Adrenal gland (tissue), 5 donors: Measurements from ENCODE around the gene MYO5B.

Source experiments
- CTCF ChIP-seq, 6 experiments: fragments of 450-650 bp in 4 of 6; fragments of 200-600 bp in 2 of 6; sonication (generic) in 1 of 6; IDR thresholded peaks; 1 replicate in 5 of 6; 2 replicates in 1 of 6; pipeline versions ENCODE4 v1.5.1 to v1.8.0; 2016 to 2021; ENCODE audit warnings: antibody characterized with exemption in 6 of 6, mild to moderate bottlenecking in 2 of 6, moderate library complexity in 1 of 6
- POLR2A ChIP-seq, 2 donors: fragments of 450-650 bp; IDR thresholded peaks; one replicate each; pipeline ENCODE4 v1.6.1; 2017; ENCODE audit warnings: antibody characterized with exemption in 2 of 2, mild to moderate bottlenecking in 2 of 2, moderate library complexity in 1 of 2
- donor health status: DM: no; HTN: no; CAD: no.

GRCh38 chr18:50186385-50186784, 8.6 kb downstream of the MYO5B start:
- TF ChIP-seq CTCF (IDR thresholded peaks at IDR 0.05) (no peak), POLR2A (IDR thresholded peaks at IDR 0.05) (no peak)
